ENCODE results near the gene TMEM209.

DNA sequence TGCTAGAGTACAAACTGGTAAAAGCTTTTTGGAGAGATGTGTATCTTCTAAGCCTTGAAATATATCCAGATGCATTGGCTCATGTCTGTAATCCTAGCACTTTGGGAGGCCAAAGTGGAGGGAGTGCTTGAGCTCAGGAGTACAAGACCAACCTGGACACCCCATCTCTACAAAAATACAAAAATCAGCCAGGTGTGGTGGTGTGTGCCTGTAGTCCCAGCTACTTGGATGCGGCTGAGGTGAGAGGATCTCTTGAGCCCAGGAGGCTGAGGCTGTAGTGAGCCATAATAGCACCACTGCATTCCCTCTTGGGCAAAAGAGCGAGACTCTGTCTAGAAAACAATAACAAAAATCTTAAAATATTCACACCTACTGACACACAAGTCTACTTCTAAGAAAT is 25.6 kb downstream of the TMEM209 start:
- TF ChIP-seq, protein P1, sequence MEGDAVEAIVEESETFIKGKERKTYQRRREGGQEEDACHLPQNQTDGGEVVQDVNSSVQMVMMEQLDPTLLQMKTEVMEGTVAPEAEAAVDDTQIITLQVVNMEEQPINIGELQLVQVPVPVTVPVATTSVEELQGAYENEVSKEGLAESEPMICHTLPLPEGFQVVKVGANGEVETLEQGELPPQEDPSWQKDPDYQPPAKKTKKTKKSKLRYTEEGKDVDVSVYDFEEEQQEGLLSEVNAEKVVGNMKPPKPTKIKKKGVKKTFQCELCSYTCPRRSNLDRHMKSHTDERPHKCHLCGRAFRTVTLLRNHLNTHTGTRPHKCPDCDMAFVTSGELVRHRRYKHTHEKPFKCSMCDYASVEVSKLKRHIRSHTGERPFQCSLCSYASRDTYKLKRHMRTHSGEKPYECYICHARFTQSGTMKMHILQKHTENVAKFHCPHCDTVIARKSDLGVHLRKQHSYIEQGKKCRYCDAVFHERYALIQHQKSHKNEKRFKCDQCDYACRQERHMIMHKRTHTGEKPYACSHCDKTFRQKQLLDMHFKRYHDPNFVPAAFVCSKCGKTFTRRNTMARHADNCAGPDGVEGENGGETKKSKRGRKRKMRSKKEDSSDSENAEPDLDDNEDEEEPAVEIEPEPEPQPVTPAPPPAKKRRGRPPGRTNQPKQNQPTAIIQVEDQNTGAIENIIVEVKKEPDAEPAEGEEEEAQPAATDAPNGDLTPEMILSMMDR (conservative IDR thresholded peaks at IDR 0.05; ENCODE audit: low read length), result no peak
- TF ChIP-seq EZH2phosphoT487 (IDR thresholded peaks at IDR 0.05; ENCODE audit: borderline replicate concordance), result no peak
